Stimulated activated CD4-positive, alpha-beta T cell treated with anti-CD3 and anti-CD28 coated beads, Interleukin-1b, Interleukin-23, amount 100 ng/mL, for 4 hours (primary cell): ENCODE measurements around the gene CCDC88C.
"Not testable (repeated sequence)": the region's sequence is repeated elsewhere in the genome, so short reads cannot be mapped to it uniquely, and the experiment has no call there.

Source experiments
- DNase-seq, 2 donors: peaks; one replicate each; pipeline ENCODE4 v3.0.0-alpha.2; 2020; ENCODE audit warnings: low read depth in 2 of 2

CCDC88C gene

DNA sequence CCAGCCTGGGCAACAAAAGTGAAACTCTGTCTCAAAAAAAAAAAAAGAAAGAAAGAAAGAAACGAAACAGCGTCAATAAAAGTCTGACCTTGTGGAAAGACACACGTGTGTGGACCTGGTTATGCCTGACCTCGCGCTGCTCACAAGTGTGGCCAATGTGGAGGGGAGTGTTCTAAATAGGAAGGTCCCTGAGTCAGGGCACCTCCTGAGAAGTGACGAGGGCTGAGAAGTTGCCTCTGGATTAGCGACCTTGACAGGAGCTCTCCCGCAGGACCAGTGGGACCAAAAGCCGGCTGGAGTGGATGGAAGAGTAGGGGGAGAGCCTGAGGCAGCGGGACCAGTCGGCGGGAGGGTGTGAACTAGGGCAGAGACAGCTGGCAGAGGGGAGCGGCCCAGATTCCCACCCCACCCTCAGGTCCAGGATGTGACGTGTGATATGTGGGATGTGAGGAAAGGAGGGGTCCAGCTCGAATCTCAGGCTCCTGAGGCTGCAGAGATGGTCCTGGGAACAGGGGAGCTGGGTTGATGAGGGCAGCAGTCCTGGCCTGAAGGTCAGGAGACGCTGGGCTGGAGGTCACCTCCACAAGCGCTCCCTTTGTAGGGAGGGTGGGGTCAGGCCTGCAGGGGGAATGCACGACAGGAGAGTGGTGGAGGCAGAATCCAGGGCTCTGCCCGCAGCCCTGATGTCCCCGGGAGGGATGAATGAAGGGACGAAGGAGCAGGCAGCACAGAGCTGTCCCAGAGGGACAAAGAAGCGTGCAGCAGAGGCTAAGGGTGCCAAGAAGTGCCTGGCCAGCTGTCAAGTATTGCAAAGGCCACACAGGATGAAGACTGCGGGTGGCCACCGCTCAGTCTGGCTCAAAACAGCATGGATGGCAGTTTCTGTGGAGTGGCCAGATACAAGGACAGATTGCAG lies 148.3 kb downstream of the CCDC88C start:
- no peak for DNase-seq

DNA sequence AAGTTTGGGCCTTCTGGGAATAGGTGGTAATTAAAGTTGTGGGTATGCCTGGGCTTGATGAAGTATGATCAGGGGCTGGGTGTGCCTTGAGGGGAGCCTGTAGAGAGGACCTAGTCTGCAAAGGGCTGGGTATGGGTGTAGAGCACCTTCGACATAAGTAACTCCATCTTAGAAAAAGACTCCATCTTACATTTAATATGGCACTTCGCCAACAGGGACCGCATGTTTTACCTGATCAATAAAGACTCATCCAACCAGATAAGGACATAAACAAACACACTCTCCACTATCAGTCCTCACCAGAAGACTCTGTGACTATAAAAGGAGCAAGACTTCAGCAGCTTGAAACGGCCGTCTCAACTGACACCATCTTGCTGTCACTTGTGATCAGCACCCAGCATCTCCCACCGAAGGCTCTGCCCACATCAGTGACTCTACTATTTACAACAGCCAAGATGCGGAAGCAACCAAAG lies 149.6 kb downstream of the CCDC88C start:
- DNase-seq = no peak

DNA sequence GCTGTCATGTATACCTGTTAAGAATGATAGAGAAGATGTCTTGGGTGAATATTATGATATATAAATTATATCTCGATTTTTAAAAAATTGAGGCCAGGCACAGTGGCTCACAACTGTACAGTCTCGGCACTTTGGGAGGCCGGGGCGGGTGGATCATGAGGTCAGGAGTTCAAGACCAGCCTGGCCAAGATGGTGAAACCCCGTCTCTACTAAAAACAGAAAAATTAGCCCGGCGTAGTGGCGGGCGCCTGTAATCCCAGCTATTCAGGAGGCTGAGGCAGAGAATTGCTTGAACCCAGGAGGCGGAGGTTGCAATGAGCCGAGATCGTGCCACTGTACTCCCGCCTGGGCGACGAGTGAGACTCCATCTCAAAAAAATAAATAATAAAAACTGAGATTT lies 151.3 kb downstream of the CCDC88C start:
- DNase-seq = not testable (repeated sequence)

DNA sequence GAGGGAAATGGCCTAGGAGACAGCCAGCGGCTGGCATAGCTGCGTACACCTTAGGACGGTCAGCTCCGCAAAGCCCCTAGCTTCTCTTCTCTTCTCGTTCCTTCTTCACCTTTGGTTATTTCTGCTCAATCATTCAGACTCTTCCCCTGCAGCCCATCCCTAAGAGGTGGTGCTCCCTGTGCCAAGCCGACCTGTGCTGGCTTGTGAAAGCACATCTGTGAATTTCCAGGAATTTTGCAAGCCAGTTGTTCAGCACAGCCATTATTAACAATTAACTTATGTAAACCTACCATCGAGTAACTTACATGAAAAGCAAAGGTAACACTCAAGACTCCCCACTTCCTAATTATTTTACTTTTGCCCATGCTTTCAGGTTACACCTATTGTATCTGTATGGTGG lies 152.2 kb downstream of the CCDC88C start:
- no peak for DNase-seq

DNA sequence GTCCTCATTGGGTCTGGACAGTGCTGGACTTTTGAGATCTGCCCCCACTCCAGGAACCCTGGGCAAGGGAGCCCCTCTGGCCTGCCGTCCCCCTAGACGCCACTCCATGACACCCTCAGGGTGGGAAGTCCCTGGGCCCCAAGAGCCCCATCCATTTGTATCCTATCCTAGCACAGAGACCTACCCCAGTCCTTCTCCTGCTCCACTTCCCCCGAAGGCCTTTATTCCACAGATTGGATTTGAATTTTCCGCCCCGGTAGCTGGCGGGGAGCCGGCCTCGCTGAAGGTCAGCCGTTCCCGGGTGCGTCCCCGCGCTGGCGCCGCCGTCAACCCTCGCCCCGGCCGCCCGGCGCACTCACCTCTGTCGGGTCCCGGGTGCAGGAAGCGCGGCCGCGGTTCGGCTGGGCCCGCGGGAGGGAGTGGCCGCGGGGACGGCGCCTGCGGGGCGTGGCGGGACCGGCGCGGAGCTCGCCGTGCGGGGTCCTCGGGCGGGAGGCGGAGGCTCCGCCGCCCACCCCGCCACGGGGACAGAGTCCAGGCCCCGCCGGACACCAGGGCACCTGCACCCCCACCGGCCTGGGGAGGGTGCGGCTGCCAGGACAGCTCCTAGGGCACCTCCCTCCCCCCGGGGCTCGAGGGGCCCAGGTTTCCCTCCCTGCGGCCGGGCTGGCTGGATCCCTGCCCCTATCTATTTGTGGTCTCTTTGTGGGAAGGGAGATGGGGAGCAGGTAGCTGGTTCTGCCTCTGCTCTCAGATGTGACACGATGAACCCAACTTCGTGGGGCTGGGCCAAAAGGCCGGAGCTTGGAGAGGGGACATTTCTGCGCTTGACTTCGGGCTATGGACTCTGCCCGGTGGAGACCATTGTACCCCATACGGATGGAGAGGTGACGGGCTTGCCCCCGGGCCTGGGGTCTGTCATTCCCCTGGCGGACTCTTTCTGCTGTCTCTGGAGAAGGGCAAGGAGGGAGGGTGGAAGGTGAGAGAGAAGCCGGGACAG lies 153.2 kb downstream of the CCDC88C start:
- peak in 1 of 2 donors; percentile 25 for DNase-seq

DNA sequence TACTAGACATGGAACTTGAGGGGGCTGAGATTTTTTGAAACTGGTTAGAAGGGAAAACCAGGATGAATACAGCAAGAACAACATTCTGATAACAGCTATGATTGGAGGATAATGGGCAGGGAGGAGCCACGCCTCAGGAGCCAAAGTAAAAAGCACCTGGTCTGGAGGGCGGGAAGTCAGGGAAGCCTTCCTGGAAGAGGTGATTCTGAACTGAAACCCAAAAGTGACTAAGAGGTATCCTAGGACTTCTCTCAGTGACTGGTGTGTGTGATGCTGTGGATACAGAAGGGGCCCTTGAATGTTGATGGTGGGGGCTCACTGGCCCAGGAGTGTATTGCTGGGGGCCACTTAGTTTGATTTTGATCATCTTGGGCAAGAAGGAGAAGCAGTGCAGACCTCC lies 154.3 kb downstream of the CCDC88C start:
- DNase-seq = no peak

DNA sequence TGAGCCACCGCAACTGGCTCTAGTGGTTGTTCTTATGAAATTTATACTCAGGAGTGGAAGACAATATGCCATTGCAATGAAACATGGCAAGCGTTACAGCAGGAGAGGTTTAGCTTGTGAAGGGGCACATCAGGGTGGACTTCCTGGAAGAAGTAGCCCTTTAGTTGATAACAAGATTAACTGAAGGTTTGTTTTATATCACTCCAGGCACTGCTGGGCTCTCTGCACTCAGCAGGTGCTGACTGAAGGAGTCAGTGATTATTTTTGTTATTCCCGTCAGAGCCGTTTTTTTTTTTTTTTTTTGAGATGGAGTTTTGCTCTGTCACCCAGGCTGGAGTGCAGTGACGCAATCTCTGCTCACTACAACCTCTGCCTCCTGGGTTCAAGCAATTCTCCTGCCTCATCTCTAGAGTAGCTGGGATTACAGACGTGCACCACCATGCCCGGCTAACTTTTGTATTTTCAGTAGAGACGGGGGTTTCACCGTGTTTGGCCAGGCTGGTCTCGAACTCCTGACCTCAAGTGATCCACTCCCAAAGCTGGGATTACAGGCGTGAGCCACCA lies 155.6 kb downstream of the CCDC88C start:
- no peak for DNase-seq

DNA sequence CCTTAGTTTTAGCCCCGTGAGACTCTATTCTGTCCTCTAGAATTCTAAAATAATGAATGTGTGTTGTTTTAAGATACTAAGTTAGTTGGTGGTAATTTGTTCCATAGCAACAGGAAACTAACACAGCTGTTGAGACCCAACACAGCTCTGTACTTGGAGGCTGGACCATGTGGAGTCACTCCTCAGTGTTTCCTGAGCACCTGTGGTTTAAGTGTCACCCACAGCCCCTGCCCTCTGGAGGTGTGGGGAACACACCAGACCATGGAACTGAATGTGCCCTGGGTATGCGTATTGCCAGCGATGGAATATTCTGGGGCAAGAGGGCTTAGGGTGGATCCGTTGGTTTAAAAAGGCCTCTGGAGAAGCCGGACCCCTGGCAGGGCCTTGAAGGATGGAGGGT lies 156.5 kb downstream of the CCDC88C start:
- DNase-seq = no peak

DNA sequence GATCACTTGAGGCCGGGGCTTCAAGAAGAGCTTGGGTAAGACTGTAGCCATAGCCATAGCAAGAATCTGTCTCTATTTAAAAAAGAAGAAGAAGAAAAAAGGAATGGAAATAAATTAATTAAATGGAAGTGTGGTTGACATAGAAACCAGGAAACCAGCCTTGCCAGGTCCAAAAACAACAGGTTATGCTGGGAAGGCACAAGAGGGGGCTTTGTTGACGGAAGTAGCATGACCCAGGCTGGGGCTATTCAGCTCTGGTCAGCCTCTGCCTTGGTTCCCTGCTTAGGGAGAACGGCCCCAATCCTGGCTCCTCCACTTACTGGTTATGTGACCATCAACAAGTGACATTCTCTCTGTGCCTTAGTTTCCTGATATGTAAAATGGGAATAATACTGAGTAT lies 158.7 kb downstream of the CCDC88C start:
- DNase-seq = no peak

DNA sequence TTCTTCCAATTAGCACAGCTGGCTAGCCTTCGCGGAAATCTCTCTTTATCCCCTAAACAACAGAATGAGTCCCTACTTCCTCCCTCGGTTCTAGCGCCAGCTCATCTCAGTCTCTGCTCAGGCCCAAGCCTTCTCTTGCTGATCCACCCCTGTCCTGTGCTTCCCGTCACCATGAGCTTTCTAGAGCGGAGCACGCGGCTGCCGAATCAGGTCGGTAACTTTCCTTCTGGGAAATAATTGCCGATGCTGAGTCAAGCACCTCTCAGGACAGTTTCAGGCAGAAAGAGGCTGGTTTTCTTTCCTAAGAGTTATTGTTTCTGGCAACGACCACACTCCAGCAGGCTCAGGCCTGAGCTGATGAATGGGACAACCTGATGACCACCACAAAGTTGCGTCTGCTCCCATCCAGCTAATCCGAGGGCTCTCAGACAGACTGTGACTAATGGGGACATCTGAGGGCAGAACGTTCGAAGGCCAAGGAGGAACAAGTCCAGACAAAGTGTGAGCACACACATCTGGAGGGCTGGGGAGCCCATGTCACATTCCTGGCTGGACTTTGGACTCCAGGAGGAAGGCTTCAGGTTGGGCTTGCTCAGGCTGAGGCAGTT lies 159.5 kb downstream of the CCDC88C start:
- no peak for DNase-seq

DNA sequence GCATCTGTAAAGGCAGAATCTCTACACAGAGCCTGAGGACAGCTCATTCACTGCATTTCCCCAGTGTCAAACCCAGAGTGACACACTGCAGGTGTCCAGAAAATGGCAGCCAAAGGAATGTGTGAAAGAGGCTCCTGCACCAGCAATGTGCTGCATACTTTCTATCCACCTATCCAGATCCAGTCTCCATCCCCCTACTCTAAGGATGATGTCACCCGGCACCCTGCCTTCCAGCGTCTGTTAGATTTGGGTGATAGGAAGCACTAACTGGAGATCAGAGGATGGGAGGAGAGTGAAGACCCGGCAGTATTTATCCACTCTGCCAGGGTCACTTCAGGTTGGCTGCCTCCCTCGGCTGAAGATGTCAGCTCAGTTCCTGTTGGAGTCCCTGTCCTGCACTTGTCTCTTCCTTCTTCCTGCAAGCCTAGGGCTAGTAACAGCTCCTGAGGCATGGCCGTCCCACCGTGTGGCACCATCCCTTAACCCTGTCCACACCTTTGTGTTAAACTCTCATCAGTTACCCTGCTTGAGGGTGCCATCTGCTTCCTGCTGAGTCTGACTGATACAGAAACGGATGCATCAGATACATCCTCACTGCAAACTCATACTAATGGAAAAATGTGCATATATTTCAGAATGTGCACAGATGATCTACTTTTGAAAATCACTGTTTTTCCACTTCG lies 160.2 kb downstream of the CCDC88C start:
- no peak for DNase-seq

DNA sequence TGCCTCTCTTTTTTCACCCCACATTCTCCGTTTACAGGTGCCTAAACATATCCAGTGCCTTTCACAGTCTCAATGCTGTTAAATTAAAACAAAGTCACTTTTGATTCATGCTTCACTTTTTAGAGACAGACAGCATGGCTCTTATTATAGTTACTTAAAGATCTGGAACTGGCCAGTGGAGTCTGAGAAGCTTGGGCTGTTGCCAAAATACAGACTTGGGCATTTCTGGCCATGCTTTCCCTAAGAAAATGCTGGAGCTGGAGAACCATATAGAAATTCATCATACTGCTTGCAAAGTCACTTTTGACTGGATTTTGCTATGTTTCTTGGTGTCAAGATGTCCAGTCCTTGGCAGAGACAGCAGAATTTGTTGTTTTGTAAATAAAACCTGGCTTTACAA lies 161.0 kb downstream of the CCDC88C start:
- no peak for DNase-seq

DNA sequence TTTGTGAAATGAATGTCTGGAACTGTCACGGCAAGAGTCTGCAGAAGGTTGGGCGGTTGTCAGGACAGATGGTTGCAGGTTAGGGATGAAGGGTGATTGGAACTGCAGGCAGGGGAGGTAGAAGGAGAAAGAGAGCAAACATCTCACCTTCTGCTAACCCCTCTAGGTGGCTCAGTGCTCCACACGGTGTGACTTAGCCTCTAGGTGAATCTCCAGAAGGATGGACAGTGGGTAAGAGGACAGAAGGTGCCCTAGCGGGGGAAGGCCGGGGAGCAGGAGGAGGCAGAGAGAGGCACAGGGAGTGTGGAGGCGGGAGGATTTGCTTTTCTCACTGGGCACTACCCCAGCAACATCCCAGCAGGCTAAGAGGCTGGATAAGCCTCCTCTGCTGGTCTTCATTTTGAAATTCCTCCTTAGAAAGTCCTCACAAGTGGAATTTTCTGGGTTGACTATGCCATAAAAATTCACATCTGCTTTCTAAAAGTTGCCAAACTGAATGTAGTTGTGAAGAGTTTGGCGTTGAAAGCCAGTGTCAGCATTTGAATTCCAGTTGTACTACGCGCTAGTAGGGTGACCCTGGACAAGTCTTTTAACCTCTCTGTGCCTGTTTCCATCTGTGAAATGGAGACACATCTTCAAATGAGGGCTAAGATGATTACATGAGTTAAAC lies 162.5 kb downstream of the CCDC88C start:
- DNase-seq = no peak

DNA sequence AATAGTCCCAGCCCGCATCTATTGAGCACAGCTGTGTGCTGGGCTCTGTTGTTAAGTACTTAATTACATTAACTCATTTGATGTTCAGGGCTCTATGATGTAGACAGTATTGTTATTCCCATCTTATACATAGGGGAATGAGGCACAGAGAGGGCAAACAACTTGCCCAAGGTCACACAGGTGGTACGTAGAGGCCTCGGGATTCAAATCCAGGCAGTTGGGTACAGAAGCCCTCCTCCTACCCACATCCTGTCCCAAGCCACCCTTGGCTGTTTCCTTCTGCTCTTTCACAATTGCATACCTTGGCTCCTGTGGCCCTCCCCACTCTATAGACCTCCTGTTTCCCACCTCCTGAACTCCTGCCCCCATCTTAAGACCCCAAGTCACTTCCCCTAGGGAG lies 163.2 kb downstream of the CCDC88C start:
- no peak for DNase-seq

DNA sequence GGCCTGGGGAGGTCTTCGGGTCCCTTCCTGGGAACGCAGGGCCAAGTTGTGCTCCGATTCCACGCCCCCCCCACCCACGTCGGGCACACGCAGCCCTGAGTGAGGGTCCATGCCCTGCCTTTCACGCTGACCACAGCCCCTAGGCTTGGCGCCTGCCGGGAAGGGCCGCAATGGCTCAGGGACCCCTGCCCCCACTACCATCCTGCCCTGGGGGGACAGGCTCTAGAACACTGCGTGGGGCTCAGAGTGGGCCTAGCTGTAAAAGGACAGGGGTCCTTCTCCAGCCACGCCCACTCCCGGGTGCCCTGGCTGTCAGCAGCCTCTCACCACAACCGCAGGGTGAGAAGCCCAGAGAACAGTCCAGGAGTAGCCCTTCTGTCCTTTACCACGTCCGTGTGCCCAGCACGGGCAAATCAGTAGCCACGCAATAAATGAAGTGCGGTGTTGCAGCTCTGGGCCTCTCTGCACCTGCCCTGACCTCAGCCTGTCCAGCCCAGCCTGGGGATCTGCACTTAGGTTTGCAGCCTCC lies 163.8 kb downstream of the CCDC88C start:
- DNase-seq = no peak

DNA sequence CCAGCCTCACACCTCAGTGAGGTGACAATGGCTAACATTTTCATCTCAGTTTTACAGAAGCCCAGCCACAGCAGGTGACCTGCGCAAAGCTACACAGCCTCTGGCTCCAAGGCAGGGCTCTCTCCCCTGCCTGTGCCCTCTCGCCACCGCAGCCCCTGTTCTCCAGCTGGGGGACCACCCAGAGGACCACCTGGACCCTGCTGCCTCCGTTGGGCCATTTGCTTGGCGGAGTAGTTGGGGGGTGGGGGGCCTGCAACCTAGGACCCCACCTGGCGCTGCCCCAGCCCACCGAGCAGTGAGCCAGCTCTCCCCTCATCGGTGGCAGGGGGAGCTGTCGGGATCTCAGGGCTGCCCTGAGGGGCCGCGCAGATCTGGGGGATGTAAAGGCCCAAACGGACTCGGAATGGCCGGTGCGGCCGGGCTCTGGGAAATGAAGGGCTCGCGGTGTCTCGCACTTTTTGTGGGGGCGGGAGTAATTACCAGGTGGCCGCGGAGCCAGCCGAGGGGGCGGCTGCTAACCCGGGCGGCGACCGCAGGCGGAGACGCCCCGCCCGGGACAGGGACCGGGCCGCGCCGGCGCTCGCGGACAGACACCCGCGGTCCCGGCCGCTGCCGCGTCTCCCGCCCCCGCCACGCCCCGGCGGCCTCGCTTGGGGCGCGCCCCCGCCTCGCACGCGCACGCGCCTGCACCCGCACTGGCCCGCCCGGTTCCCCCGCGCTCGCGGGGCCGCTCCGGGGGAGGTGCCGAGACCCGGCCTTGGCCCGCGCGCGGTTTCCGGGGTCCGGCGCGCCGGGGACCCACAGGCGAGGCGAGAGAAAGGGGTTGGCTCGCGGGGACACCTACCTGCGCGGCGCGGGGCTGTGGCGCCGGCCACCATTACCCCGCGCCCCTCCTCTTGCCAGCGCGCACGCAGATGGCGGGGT lies 164.5 kb downstream of the CCDC88C start:
- peak in 1 of 2 donors; percentile 45 for DNase-seq

DNA sequence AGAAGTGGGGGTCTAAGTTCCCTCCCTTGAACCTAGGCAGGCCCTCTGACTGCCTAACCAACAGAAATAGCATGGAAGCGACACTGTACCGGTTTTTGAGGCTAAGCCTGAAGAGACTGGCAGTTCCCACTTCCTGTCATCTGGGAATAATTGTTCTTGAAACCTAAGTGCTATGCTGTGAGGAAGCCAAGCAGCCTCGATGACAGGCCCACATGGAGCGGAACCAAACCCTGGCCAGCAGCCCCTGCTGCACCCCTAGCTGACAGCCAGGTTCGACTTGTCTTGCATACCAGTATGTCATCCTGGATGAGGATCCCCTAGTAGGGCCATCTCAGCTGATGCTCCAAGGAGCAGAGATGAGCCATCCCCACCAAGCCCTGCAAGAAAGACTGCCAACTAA lies 166.7 kb downstream of the CCDC88C start:
- DNase-seq = no peak

DNA sequence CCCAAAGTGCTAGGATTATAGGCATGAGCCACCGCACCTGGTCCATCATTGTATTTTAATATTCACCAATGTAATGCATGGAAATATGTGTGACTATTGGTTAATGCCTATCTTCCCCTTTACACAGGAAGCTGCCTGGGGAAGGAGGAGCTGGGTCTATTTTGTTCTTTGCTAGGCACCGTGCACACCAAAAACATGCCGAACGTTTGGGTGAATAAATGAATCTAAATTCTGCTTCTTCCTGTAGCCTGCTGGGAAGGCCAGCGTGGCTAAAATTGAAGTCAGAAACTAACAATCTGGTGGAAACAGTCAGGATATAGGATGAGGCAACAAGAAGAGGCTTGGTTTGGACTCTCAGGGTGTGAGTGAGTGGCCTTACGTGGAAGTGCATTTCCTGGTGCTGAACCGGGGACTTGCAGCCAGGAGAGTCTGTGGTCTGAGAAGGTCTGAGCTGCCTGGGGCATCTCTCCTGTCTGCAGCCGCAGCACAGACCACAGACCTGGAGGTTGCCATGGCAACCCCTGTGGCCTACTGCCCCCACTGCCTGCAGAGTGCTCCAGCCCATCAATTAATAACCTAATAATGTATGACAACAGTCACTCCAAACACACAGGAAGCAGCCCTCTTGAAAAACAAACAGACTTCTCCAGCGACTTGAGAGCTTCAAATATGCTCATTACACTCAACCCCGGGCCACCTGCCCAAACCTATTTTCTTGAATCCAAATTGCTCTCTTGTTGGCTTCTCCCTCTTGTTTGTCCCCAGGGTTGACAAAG lies 167.6 kb downstream of the CCDC88C start:
- DNase-seq = no peak
